NCI-H82 (cell line): ENCODE data around the gene WDR5.

ENCODE experiments used
- DNase-seq: peaks from one replicate; lab custom pipeline; 2025; lab: John Stamatoyannopoulos, UW

WDR5 gene

GRCh38 chr9:134189145-134189469 lies 53.2 kb downstream of the WDR5 start:
- DNase-seq = peak; percentile 36

GRCh38 chr9:134189470-134190231 lies 53.8 kb downstream of the WDR5 start:
- no peak for DNase-seq

GRCh38 chr9:134190232-134191121 lies 54.6 kb downstream of the WDR5 start:
- DNase-seq = no peak

GRCh38 chr9:134191455-134192209 lies 55.8 kb downstream of the WDR5 start:
- no peak for DNase-seq

- DNase-seq = no peak
These were observed 56.5 kb downstream of the WDR5 start for GRCh38 chr9:134192311-134192950.

- no peak for DNase-seq
These were observed 57.3 kb downstream of the WDR5 start for GRCh38 chr9:134192951-134193731.

- no peak for DNase-seq
These were observed 58.1 kb downstream of the WDR5 start for GRCh38 chr9:134193912-134194535.

- no peak for DNase-seq
These were observed 59.7 kb downstream of the WDR5 start for GRCh38 chr9:134195558-134195957.

- no peak for DNase-seq
These were observed 61.0 kb downstream of the WDR5 start for GRCh38 chr9:134196911-134197310.

GRCh38 chr9:134198791-134199190 lies 62.9 kb downstream of the WDR5 start:
- DNase-seq = no peak

GRCh38 chr9:134200730-134201129 lies 64.8 kb downstream of the WDR5 start:
- no peak for DNase-seq

GRCh38 chr9:134203224-134203623 lies 67.3 kb downstream of the WDR5 start:
- DNase-seq = no peak

GRCh38 chr9:134204041-134204440 lies 68.2 kb downstream of the WDR5 start:
- DNase-seq = no peak

GRCh38 chr9:134204991-134205578 lies 69.2 kb downstream of the WDR5 start:
- no peak for DNase-seq

- DNase-seq = peak; percentile 35
These were observed 69.9 kb downstream of the WDR5 start for GRCh38 chr9:134205672-134206310.

GRCh38 chr9:134206311-134207300 lies 70.7 kb downstream of the WDR5 start:
- no peak for DNase-seq

GRCh38 chr9:134208310-134208841 lies 72.5 kb downstream of the WDR5 start:
- no peak for DNase-seq

GRCh38 chr9:134208981-134209725 lies 73.3 kb downstream of the WDR5 start:
- DNase-seq = no peak
